HG03175 (cell line): ENCODE results near the gene OR2W3.

Experiments used
- ATAC-seq: cut with Tn5 transposase; IDR thresholded peaks from one replicate; pipeline ENCODE4 v1.9.1; 2021; ENCODE audit warnings: mild to moderate bottlenecking, moderate library complexity; ENCODE audit not compliant: unreplicated experiment

Gene OR2W3

DNA sequence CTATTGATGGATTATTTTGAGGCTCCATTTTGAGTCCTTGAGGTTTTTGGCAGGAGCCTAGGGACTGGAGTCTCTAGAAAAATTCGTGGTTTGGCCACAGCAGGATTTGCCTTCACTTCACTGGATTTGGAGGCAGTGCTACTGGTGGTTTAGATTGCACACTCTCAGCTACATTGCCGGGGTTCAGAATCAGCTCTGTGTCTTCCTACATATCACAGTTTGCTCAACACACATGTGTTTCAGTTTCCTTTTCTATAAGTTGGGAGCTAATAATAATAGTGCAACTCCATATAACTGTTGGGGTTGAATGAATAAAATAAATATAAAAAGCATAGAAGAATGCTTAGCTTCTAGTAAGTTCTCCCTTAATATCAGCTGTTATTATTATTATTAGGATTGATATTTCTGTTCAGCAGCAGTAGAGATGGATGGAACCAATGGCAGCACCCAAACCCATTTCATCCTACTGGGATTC, at the start of gene OR2W3:
Gene OR2W3, plus strand, starts transcription at position 425 of the 475 bp plus-strand sequence. Its CDS starts 0 bp downstream, at position 425.
- no peak for ATAC-seq

DNA sequence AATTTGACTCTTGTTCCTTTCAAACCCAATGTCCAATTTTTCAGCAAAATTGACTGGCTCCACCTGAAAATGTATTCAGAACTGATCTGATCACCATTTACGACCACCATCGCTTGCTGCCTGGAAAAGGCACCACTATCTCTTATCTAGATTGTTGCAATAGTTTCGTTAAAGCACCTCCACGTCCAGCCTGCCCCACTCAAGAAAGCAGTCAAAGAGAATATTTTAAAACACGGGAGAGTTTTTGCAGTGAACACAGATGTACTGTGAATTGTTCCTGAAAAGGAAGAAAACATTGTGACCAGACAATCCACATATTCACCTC, 49.7 kb upstream of the OR2W3 start:
- ATAC-seq, result no peak

GRCh38 chr1:247848346-247848745, 47.0 kb upstream of the OR2W3 start:
- no peak for ATAC-seq

GRCh38 chr1:247849616-247850015, 45.8 kb upstream of the OR2W3 start:
- no peak for ATAC-seq

- no peak for ATAC-seq
Observed at GRCh38 chr1:247854899-247855545, 40.4 kb upstream of the OR2W3 start.

DNA sequence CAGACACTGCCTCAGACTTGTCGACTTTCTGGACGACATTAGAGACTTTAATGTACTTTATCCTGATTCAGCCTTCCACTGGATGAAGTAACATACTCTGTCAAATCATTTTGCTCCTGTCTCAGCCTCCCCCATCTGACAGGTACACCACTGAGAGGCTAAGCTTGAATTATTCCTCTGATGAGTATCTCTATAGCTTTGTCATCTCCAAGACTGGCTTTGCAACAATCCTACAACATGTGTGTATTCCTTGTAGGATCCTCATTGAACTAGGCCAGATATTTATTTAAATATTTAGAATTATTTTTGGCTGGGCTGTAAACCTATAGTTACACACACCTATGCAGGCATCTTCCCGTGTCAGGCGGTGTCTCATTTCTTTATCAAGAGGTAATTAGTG, 39.5 kb upstream of the OR2W3 start:
- ATAC-seq, result no peak

DNA sequence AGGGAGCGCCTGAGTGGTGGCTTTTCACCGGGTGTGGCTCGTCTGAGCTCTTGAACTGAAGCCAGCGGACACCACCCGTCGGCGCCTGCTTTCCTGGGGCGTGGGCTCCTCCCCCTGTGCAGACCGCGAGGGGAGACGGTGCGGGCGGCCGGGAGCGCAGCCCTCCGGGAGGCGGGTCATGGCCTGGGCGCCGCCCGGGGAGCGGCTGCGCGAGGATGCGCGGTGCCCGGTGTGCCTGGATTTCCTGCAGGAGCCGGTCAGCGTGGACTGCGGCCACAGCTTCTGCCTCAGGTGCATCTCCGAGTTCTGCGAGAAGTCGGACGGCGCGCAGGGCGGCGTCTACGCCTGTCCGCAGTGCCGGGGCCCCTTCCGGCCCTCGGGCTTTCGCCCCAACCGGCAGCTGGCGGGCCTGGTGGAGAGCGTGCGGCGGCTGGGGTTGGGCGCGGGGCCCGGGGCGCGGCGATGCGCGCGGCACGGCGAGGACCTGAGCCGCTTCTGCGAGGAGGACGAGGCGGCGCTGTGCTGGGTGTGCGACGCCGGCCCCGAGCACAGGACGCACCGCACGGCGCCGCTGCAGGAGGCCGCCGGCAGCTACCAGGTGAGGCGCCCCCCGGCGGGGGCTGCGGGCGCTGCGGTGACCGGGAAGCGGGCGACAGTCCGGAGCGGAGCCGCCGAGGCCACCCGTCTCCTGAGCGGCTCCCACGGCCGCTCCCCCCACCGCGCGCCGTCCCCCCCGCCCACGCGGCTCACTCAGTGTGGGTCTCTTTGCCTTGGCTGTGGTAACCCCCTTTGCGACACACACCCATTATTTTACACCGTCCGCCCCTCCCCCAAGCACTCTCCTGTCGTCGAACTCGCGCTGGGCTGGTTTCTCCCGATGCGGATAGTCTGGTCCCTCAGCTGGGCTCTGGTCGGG, 38.1 kb upstream of the OR2W3 start, which contains the start of gene TRIM58:
Gene TRIM58, plus strand, starts transcription at position 119 of the 916 bp plus-strand sequence. Its CDS starts 60 bp downstream, at position 179.
- ATAC-seq, result peak; percentile 39

GRCh38 chr1:247857985-247858619, 37.3 kb upstream of the OR2W3 start:
- ATAC-seq, result no peak

DNA sequence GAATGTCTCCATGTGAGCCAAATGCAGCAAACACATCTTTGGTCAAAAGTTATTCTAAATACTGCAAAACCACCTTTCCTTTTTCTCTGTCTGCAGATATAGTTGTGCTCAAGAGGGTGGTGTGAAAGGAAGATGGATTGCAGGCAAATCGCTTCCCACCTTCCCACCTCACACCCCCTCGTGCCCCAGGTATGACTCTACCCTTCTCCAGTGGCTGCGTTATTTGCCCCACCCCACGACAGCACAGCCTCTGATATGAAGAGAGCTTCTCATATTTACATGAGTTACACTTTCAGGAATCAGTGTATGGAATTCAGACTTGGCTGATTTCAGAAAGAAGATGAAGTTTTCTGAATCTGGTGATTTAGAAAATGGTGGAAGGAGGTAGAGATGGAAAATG, 32.6 kb upstream of the OR2W3 start:
- ATAC-seq, result no peak

DNA sequence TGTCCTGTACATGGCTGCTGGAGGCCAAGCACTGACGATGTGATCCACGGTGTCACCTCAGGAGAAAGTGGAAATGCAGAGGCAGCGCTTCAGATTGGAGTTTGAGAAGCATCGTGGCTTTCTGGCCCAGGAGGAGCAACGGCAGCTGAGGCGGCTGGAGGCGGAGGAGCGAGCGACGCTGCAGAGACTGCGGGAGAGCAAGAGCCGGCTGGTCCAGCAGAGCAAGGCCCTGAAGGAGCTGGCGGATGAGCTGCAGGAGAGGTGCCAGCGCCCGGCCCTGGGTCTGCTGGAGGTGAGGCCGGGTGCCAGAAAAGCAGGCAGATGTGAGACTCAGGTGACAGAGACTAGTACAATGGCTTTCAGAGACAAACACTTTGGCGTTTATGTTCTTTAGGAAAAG, 30.7 kb upstream of the OR2W3 start:
- ATAC-seq, result no peak

GRCh38 chr1:247865416-247865815, 30.0 kb upstream of the OR2W3 start:
- no peak for ATAC-seq

DNA sequence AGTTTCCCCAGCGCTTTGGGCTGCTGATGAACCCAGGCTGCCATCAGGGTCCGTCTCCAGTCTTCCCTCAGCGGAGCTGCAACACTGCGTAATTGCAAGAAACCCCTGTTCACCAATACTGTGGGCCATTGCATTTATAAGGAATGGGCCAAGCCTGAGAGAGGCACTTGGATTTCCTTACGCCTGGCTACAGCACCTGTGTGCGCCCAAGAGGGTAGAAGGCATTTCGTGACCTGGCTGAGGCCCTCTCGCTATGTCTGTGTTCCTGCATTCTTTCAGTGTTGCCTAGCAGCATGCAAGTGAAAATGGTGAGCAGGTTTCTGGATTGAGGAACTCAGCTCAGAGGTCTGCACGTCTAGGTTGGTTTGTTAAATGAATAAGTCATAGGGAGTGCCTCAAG, 12.0 kb upstream of the OR2W3 start:
- no peak for ATAC-seq

DNA sequence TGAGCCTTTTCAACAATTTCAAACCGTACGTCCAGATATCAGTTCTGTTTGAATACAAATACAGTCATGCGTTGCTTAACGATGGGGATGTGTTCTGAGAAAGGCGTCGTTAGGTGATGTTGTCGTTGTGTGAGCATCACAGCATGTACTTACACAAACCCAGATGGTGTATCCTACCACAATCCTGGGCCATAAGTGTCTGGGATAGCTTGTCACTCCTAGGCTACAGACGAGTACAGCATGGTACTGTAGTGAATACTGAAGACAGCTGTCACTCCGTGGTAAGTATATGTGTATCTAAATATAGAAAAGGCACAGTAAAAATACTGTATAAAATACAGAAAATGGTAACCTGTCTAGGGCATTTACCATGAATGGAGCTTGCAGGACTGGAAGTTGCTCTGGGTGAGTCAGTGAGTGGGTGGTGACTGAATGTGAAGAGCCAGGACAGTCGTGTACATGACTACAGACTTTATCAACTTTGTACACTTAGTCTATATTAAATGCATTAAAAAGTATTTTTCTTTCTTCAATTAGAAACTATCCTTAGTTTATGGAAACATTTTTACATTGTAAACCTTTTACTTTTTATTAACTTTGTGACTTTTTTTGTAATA, 10.5 kb upstream of the OR2W3 start:
- ATAC-seq, result no peak

- ATAC-seq, result no peak
Observed at GRCh38 chr1:247895976-247896375, 589 bp downstream of the OR2W3 start.

GRCh38 chr1:247904122-247904521, 8.7 kb downstream of the OR2W3 start:
- no peak for ATAC-seq

GRCh38 chr1:247905181-247905580, 9.8 kb downstream of the OR2W3 start:
- no peak for ATAC-seq

GRCh38 chr1:247905910-247906503, 10.6 kb downstream of the OR2W3 start:
- ATAC-seq, result no peak

DNA sequence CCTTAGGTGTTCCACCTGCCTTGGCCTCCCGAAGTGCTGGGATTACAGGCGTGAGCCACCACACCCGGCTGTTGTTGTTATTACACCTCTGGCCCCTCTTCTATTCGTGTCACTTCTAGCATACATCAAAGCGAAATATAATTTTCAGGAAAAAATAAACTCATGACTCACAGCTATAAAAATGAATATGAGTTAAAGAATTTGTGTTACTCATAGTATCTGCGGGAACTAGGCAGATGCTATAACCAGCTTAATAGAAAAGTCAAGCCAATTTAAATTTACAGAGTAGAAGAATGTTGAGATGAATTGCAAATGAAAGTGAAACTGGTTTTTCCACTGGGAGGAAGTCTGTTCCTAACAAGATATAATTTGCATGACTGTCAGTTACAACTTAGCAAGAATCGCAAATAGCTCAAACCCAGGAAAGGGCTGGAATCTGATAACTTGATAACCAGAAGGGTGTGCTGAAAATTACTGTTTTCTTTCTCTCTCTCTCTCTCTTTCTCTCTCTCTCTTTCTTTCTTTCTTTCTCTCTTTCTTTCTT, 11.2 kb downstream of the OR2W3 start:
- no peak for ATAC-seq

DNA sequence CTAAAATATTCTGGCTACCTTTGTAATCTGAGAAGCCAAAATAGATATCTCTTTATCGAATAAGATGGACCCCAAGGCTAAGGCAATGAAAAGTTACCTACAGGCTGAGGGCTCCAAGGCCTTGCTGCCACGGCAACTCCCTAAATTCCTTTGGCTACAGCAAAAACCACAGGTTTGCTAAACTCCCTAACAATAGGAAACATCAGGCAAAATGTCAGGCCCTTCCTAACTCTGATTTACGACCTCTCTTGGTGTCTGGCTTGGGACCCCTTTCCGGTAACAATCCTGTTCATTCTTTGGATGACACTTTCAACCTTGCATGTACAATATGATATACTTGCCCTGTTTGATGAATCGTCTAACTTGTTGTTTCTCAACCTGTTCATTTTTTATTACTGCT, 13.4 kb downstream of the OR2W3 start:
- ATAC-seq, result no peak

- ATAC-seq, result no peak
Observed at GRCh38 chr1:247913786-247914185, 18.4 kb downstream of the OR2W3 start.
